Measurements from ENCODE around the gene NOXO1. TPM values are rescaled to one million over a fixed set of nuclear protein-coding genes. Genes with fewer than 3 reads are reported as not detected.

NOXO1 gene
- total RNA-seq, 1 experiment from 2014 or later = 1.7 TPM

- Histone ChIP-seq H3K79me1 (ENCODE audit: insufficient read depth, low read depth, low read length, poor library complexity, severe bottlenecking) (no peaks in the 10 kb centered on the region), H4K8ac (replicated peaks; ENCODE audit: insufficient read length, low read depth, low read length) (no peak overlapping the region), H3K9me3 (ENCODE audit: control insufficient read depth, low read depth, low read length) (no peaks in the 10 kb centered on the region), H3K4me1 (ENCODE audit: insufficient read depth, low read length) (no peaks in the 10 kb centered on the region; the same call in 1 of the 2 replicates), H3K23ac (ENCODE audit: insufficient read length, low read depth, low read length) (no peak overlapping the region), H4K5ac (ENCODE audit: insufficient read length, low read depth, low read length) (no peak overlapping the region), H4K91ac (ENCODE audit: insufficient read length, low read depth, low read length) (no peak overlapping the region), H2BK12ac (ENCODE audit: insufficient read length, low read depth, low read length) (no peak overlapping the region), H3K4ac (ENCODE audit: low read depth, low read length) (no peak overlapping the region), H3K9ac (ENCODE audit: extremely low read depth, insufficient read length, low read length) (no peak overlapping the region), H2AFZ (ENCODE audit: low read length) (no peak overlapping the region), H3K79me2 (ENCODE audit: insufficient read depth, low read length) (no peaks in the 10 kb centered on the region), H3K27ac (ENCODE audit: insufficient read length, low read depth, low read length) (no peak overlapping the region), H3K18ac (ENCODE audit: insufficient read length, low read depth, low read length) (no peak overlapping the region), H3K14ac (ENCODE audit: insufficient read depth, low read length) (no peak overlapping the region), H3K27me3 (ENCODE audit: insufficient read depth, low read length) (peaks cover 8% of the 10 kb centered on the region; the same call in 1 of the 2 replicates), H2AK5ac (ENCODE audit: insufficient read length, low read length) (no peak overlapping the region), H4K20me1 (ENCODE audit: control insufficient read depth, insufficient read depth, insufficient read length) (no peaks in the 10 kb centered on the region), H2BK20ac (ENCODE audit: low read depth, low read length, poor library complexity, severe bottlenecking) (no peak overlapping the region), H3K23me2 (ENCODE audit: insufficient read length, low read depth, low read length, poor library complexity, severe bottlenecking) (peaks cover 7% of the 10 kb centered on the region), H3K4me2 (ENCODE audit: insufficient read depth, insufficient read length, low read length) (peak overlapping the region; percentile 8), H3T11ph (ENCODE audit: low read length) (no peak overlapping the region), H3K56ac (ENCODE audit: insufficient read length, low read depth, low read length) (no peak overlapping the region), H2BK120ac (ENCODE audit: low read depth, low read length, poor library complexity, severe bottlenecking) (no peak overlapping the region), H2BK15ac (ENCODE audit: low read depth, low read length) (no peak overlapping the region), H2BK5ac (ENCODE audit: insufficient read length, low read length) (no peak overlapping the region)
- Mint-ChIP-seq H3K4me3 (peak overlapping the region; percentile 33 to 76; a peak in 3 of 5 replicates), H3K9me3 (peaks cover 0 to 6% of the 10 kb centered on the region in 2 experiments; a peak in 3 of 5 replicates), H3K4me1 (peaks cover 12 to 14% of the 10 kb centered on the region in 2 experiments), H3K27me3 (ENCODE audit: low read depth) (peaks cover 53% of the 10 kb centered on the region), H3K27ac (no peak overlapping the region; a peak in 1 of 7 replicates), H3K36me3 (ENCODE audit: insufficient read depth in 1 of 3, low read depth in 3 of 3) (no peaks in the 10 kb centered on the region)
- no CpG with 5 or more reads among the region's 16 CpGs for WGBS (ENCODE audit: extremely low coverage, insufficient read length, low lambda C conversion rate)
- no peak for TF ChIP-seq CTCF (conservative IDR thresholded peaks at IDR 0.05)
- DNase-seq = no peak
Measured at GRCh38 chr16:2025878-2026460, 44.7 kb upstream of the NOXO1 start.

Measured in H9 (cell line).